ENCODE measurements around the gene PAM16.

Gene PAM16

DNA sequence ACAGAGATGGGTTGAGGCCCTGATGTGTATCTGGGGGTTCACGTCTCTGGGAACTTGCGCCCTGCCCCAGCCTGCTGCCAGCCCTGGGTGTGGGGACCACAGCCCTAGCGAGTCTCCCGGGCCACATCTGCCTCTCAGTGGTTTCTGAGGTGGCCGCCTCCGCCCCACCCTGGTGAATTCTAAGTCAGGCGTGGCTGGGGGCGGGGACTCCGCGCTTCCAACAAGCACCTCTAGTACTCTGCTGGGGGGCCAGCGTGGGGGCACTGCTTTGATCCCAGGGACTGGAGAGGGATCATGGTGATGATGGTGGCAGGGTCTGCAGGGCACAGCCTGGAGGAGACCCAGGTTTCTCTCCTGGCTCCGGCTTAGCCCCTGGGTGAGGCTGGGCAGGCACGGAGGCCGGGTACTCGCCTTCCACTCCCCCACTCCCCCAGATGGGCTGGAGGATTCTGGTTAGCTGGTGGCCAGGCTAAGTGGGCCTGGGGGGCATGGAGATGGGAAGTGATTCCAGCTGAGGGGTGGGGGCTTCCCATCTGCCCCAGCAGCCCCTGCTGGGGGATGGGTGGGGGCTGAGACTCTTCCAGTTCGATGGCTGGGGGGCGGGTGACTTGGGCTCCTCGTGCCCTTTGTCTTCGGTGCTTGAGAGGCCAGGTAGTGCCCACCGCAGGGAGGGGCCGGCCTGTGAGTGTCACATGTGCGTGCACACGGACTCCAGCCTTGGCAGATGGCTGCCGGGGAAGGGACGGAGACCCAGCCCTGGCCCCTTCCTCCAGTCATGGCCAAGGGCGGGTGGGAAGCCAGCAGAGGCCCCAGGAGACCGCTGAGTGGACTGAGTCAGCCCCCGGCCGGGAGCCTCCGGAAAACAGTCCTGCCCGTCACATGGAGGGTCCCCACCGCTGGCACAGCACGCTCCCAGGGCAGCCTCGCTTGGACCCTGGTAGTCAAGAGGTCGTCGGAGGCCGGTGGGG is 31.4 kb downstream of the PAM16 start:
- H3K36me3 Mint-ChIP-seq (ENCODE audit: low read depth), result no peaks in the 10 kb centered on the region
- H3K9me3 Mint-ChIP-seq, result no peaks in the 10 kb centered on the region
- H3K27ac Mint-ChIP-seq, result no peak overlapping the region
- H3K4me1 Mint-ChIP-seq (ENCODE audit: low read depth), result peaks cover 11% of the 10 kb centered on the region
- DNase-seq, result peak; percentile 76
- H3K4me3 Mint-ChIP-seq, result no peak overlapping the region
- peaks cover 6% of the 10 kb centered on the region for H3K27me3 Mint-ChIP-seq

DNA sequence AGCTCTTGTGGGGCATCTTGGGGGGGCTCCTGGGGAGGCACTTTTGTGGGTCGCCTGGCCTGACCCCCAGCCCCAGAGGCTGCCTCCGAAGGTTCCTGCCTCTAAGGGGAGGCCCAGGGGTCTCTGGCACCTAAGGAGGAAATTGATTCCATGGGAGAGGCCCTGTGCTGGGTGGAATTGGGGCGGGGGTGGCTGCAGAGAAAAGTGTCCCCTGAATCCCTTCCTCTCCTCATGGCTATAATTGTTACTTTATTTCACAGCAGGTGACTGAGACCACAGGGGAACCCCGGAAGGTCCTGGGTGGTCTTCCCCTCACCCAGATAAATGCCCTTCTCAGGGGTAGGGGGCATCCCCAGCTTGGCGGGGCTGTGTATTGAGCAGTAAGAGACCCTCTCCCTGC is 32.2 kb downstream of the PAM16 start:
- Mint-ChIP-seq H3K9me3 (no peaks in the 10 kb centered on the region), H3K27ac (no peak overlapping the region), H3K27me3 (peaks cover 14% of the 10 kb centered on the region), H3K36me3 (ENCODE audit: low read depth) (no peaks in the 10 kb centered on the region), H3K4me3 (no peak overlapping the region), H3K4me1 (ENCODE audit: low read depth) (peaks cover 18% of the 10 kb centered on the region)
- DNase-seq, result no peak

DNA sequence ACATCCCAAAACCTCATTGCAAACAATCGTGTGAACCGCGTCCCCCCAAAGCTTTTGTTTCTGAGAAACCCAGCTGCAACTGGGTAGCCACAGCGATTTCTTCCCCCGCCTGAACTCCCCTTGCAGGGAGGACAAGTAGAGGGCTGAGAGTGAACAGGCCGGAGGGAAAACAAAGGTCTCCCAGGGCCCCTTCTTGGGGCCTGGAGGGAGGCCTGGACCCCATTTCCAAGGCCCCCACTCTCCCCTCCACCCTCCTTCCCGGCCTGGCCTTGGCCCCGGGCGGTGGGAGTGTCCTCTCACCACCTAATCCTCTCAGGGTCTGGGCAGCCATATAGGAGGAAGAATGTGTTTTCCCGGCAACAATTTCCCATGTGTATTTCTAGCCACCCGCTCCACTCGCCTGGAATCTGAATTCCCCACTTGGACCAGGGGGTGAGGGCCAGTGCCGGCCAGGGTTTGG is 32.6 kb downstream of the PAM16 start:
- peaks cover 17% of the 10 kb centered on the region for H3K27me3 Mint-ChIP-seq
- no peak overlapping the region for H3K4me3 Mint-ChIP-seq
- no peaks in the 10 kb centered on the region for H3K9me3 Mint-ChIP-seq
- H3K4me1 Mint-ChIP-seq (ENCODE audit: low read depth), result peaks cover 18% of the 10 kb centered on the region
- no peak overlapping the region for H3K27ac Mint-ChIP-seq
- no peaks in the 10 kb centered on the region for H3K36me3 Mint-ChIP-seq (ENCODE audit: low read depth)
- no peak for DNase-seq

DNA sequence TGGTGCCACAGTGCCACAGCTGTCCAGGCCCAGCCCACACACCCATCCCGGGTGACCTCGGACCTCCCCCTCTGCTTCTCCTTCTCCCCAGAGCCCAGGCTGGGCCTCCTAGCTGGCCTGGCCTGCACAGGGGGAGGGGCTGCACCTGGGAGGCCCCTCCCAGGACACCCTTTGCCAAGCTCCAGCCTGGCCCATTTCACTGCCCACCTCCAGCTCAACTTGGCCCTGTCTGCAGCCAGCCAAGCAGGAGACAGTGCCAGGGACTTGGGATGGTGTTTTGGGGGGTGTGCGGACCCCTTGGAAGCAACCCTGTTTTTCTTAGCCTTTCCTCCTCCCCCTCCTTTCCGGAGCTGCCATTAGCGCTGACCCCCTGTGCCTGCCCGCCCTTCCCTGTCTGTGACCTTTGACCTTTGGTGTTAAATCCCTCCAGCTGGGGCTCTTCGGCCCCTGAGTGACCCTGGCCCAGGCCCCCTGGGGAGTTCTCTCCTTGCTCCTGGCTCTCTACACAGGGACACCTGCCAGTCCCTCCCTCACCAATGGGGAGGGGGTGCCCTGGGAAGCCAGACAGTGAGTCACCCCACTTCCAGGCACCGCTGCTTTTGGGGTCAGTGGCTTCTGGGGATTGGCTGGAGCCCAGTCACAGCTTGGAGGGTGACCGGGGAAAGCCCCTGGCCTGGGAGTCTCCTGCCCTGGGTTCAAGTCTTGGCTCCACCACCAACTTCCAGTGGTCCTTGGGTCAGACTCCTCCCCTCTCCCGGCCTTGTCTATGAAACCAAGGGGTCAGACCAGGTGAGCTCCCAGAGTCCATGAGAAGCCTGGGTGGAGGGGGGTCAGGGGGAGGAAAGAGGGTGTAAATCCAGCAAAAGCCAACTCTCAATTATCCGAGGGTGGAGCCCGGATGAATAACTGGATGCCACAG is 33.3 kb downstream of the PAM16 start:
- peaks cover 18% of the 10 kb centered on the region for H3K4me1 Mint-ChIP-seq (ENCODE audit: low read depth)
- DNase-seq, result no peak
- H3K9me3 Mint-ChIP-seq, result no peaks in the 10 kb centered on the region
- no peak overlapping the region for H3K4me3 Mint-ChIP-seq
- H3K27me3 Mint-ChIP-seq, result peaks cover 17% of the 10 kb centered on the region
- no peak overlapping the region for H3K27ac Mint-ChIP-seq
- no peaks in the 10 kb centered on the region for H3K36me3 Mint-ChIP-seq (ENCODE audit: low read depth)

DNA sequence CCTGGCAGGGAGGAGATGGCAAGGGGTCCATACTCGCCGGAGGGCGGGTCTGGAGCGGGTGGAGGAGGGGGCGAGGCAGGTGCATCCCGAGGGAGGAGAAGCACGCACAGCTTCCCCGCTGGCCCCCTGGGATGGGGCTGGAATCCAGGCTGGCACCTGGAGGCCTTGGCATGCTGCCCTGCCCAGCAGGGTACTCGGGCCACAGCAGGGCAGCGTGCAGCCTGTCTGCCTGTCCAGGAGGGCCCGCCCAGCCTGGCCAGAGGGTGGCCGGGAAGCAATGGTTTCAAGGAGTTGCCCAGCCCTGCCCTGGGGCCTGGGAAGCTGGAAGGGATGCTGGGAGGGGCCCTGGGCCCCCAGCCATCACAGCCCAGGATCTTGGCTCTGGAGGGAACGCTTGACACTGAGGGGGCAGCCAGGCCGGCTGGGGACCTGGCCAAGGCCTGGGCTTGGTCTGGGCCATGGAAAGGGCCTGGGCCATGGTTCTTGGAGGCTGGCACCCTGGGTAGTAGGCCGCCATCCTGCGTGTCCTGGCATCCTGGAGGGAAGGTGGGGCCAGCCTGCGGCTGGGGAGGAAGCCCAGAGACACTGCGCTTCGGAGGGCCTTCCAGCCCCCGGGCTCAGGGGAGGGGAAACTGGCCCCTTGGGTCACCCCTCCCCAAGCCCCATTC is 34.1 kb downstream of the PAM16 start:
- Mint-ChIP-seq H3K9me3 (no peaks in the 10 kb centered on the region), H3K4me3 (peak overlapping the region; percentile 39), H3K27ac (no peak overlapping the region), H3K36me3 (ENCODE audit: low read depth) (no peaks in the 10 kb centered on the region), H3K27me3 (peaks cover 17% of the 10 kb centered on the region), H3K4me1 (ENCODE audit: low read depth) (peaks cover 18% of the 10 kb centered on the region)
- no peak for DNase-seq

DNA sequence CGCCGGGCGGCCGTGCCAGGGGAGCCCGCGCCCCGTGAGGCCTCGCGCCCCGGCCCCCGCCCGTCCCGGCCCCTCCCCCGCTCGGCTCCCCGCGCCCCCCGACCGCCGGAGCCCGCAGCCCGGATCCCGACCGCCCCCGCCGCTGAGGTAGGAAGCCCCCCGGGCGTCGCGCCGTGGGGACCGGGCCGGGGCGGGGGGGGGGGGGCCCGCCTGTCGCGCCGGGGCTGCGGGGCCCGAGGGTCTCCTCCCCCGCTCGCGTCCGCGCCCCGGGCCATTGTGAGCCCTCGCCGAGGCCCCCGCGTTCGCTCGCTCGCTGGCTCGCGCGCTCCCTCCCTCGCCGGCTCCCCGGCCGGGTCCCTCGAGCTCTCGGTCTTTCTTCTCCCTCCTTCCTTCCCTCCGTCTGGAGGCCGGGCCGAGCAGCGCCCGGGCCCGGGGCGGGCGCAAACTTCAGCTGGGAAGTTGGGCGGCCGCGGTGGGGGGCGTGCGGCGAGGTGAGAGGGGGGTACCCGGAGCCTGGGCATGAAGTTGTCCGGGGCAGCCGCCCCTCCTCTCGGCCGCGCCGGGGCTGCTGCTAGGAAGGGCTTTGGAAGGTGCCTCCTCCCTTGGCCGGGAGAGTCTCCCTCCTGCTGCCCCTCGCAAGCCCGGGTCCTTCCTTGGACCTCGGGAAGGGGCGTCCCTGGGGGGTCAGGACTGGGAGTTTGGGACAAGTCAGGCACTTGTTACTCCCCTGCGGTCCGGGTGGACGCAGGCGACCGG is 34.8 kb downstream of the PAM16 start:
- DNase-seq, result no peak
- Mint-ChIP-seq H3K36me3 (ENCODE audit: low read depth) (no peaks in the 10 kb centered on the region), H3K27me3 (peaks cover 17% of the 10 kb centered on the region), H3K4me3 (peak overlapping the region; percentile 39), H3K4me1 (ENCODE audit: low read depth) (peaks cover 18% of the 10 kb centered on the region), H3K9me3 (no peaks in the 10 kb centered on the region), H3K27ac (no peak overlapping the region)

DNA sequence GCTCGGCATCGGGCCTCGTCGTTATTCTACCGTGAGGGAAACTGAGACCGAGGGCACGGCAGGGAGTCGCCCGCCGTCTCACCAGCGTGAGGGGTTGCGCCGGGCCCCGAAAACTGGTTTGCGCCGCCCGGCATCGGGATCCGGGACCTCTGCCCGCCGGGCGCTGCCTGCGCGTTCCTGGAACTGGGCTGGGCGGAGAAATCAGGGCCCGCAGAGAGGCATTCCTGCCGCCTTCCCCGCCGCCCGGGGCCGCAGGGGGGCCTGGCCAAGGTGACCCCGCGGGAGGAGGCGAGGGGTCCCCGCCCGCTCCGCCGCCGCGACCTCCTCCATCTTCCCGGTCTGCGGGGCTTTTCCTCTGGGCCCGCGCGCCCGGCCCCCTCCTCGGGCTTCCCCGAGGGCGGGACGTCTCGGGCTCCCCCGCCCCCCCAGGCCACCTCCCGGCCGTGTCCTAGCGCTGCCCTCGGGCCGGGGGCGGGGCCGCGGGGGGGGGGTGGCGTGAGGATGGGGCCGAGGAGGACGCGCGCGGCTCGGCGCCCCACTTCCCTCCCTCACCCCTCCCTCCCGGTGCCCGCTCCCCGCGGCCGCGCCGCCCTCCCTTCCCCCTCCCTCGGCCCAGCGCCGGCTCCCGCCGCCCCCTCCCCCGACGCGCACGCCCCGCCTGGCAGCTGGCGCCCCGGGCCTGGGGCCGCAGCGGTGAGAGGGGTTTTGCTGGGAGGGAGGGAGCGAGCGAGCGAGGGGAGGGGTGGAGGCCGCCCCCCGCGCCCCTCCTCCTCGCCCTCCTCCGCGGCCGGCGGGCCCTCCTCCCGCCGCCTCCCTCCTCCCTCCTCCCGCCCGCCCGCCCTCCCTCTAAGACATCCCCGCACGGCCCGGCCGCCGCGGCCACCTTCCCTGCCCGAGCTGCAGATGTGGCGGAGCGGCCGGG is 35.7 kb downstream of the PAM16 start, which contains the start of gene GLIS2:
TSS of gene GLIS2 (plus strand) at position 882 of the 922 bp plus-strand sequence. CDS start 16,214 bp downstream, outside the sequence.
- Mint-ChIP-seq H3K4me3 (peak within 1 kb of the TSS; percentile 69), H3K9me3 (no peaks in the 10 kb centered on the region), H3K27me3 (peaks cover 17% of the 10 kb centered on the region), H3K4me1 (ENCODE audit: low read depth) (peaks cover 18% of the 10 kb centered on the region), H3K27ac (peak within 1 kb of the TSS; percentile 80), H3K36me3 (ENCODE audit: low read depth) (no peaks in the 10 kb centered on the region)
- peak; percentile 48 for DNase-seq

DNA sequence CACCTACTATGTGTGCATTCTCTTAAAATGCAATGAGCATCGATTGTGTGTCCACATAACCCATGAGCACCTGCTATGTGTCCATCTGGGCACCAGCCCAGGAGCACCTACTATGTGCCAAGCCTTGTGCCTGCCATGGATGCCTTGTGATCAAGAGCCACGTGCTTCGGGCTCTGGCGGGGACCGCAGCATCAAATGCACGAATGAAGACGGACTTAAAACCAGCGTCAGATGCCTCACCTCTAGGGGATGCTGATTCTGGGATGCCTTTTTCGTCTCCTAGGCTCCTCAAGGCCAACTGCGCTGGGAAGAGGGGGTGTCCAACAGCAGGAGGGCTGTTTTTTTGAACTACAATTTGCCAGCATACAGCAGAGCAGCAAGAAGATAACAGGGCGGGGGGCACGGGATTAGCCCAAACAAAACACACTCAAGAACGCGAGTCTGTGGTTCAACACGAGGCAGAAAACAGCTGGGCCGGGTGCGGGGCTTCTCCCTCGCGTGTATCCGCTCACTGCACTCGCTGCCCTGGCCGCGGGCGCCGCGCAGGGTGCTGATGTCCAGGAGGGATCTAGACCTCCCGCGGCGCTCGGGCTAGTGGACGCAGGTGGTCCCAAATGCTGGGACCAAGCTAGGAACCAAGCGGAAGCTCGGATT is 36.5 kb downstream of the PAM16 start:
- Mint-ChIP-seq H3K4me1 (ENCODE audit: low read depth) (peaks cover 18% of the 10 kb centered on the region), H3K9me3 (no peaks in the 10 kb centered on the region), H3K4me3 (peak overlapping the region; percentile 69), H3K27ac (peak overlapping the region; percentile 80), H3K36me3 (ENCODE audit: low read depth) (no peaks in the 10 kb centered on the region), H3K27me3 (peaks cover 17% of the 10 kb centered on the region)
- peak; percentile 58 for DNase-seq

DNA sequence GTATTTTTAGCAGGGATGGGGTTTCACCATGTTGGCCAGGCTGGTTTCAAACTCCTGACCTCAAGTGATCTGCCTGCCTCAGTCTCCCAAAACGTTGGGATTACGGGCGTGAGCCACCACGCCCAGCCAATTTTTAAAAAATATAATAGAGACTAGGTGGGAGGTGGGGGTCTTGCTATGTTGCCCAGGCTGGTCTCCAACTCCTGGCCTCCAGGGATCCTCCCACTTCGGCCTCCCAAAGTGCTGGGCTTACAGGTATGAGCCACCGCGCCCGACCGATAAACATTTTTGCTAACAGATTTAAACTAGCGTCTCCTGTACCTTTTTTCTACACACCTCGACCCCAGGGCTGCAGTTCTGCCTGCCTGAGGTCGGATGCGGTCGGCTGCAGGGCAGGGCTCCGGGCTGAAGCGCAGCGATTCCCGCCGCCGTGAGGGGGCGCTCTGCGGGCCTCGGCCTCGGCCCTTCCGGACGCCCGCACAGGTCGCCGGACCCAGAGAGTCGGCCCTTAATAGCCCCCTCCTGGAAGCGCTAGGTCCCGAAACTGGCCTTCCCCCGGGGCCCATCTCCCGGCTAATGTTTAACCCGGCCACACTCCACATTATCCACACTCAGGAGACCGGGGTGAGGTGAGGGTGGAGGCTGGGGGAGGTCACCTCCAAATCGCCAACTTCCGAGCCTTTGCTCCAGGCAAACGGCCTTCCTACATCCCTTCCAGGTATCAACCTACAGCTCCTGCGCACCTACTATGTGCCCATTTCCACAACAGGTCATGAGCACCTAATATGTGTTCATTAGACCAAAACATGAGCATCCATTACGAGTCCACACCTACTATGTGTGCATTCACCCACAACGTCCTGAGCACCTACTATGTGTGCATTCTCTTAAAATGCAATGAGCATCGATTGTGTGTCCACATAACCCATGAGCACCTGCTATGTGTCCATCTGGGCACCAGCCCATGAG is 37.3 kb downstream of the PAM16 start:
- H3K4me3 Mint-ChIP-seq, result no peak overlapping the region
- H3K27me3 Mint-ChIP-seq, result peaks cover 17% of the 10 kb centered on the region
- no peak for DNase-seq
- H3K9me3 Mint-ChIP-seq, result no peaks in the 10 kb centered on the region
- peak overlapping the region; percentile 44 for H3K27ac Mint-ChIP-seq
- H3K4me1 Mint-ChIP-seq (ENCODE audit: low read depth), result peaks cover 21% of the 10 kb centered on the region
- no peaks in the 10 kb centered on the region for H3K36me3 Mint-ChIP-seq (ENCODE audit: low read depth)

DNA sequence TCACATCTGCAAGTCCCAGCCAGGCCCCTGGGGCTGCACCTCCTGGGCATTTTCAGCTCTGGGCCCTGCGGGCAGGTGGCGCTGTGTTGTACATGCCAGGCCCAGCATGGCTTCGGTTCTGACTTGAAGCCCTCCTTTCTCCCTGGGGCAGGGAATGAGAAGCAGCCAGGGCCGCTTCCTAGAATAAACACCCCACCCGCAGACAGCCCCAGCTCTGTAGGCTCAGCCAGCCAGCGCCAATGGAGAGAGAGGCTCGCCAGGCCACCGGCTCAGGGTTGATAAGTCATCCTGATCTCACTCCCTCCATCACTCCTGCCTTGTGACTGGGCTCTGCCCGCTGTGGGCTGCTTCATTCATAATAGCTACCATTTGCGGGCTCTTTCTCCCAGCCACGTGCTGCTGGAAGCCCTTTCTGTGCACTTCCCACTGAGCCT is 41.3 kb downstream of the PAM16 start:
- Mint-ChIP-seq H3K27ac (no peak overlapping the region), H3K9me3 (peaks cover 5% of the 10 kb centered on the region), H3K4me1 (ENCODE audit: low read depth) (peaks cover 42% of the 10 kb centered on the region), H3K27me3 (peaks cover 12% of the 10 kb centered on the region), H3K4me3 (no peak overlapping the region), H3K36me3 (ENCODE audit: low read depth) (peaks cover 19% of the 10 kb centered on the region)
- DNase-seq, result peak; percentile 67

DNA sequence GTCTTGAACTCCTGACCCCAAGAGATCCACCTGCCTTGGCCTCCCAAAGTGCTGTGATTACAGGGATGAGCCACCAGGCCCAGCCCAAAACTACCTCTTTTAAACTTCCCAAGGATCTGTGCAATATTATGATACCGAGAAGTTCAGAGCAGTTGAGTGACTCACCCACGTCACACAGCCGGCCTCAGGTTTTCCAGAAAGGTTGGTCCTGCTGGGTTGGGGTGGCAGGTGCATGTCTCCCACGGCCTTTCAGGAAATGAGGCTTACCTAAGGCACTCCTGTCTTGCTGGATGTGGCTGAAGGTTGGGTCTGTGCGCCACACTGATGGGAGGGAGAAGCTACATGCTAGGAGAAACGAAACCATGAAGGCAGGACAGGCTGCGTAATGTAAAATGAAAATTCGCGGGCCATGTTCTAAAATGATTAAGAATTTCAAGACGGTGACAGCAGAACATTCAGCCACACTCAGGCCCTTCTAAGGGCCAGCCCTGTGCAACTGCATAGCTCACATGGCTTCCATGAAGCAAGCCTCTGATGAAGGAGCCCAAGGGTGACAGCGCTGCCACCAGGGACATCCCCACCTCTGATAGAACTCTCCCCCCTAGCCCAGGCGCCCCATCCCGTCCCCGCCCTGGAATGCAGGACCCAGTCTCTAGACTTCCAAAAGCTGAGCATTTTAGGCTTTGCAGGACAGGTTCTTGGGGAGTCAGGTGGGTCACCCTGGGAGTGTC is 41.9 kb downstream of the PAM16 start:
- peak overlapping the region; percentile 12 for H3K27ac Mint-ChIP-seq
- H3K4me1 Mint-ChIP-seq (ENCODE audit: low read depth), result peaks cover 36% of the 10 kb centered on the region
- peaks cover 6% of the 10 kb centered on the region for H3K27me3 Mint-ChIP-seq
- peak overlapping the region; percentile 20 for H3K4me3 Mint-ChIP-seq
- DNase-seq, result no peak
- H3K36me3 Mint-ChIP-seq (ENCODE audit: low read depth), result peaks cover 19% of the 10 kb centered on the region
- H3K9me3 Mint-ChIP-seq, result peaks cover 5% of the 10 kb centered on the region

Measured in activated T-cell treated with anti-CD3 and anti-CD28 coated beads, Interleukin-2, amount 50 U/mL, for 24 hours (primary cell).